ENCODE results near the gene CCDC74B.
"Not testable (repeated sequence)": the region's sequence is repeated elsewhere in the genome, so short reads cannot be mapped to it uniquely, and the experiment has no call there.

GRCh38 chr2:130141645-130142370 lies 3.1 kb downstream of the CCDC74B start:
- not testable (repeated sequence) for TF ChIP-seq POLR2AphosphoS5, POLR2A, SPI1 (IDR thresholded peaks at IDR 0.05; ENCODE audit: low read depth, low read length)

Data from GM12891 (cell line).